D721Med (cell line): ENCODE data around the gene NMRK1.

Experiments
- DNase-seq: peaks from one replicate; pipeline ENCODE4 v3.0.0; 2011; ENCODE audit warnings: low spot score; ENCODE audit not compliant: insufficient read length
- FAIRE-seq: peaks from 2 replicates; lab custom pipeline; 2011; peaks lifted over from hg19 to GRCh38; lab: Jason Lieb, UNC
- TF ChIP-seq, protein P1 (sequence below): IDR thresholded peaks from 2 replicates; pipeline ENCODE4 v1.5.1; 2012; ENCODE audit warnings: mild to moderate bottlenecking, control low read depth; ENCODE audit not compliant: insufficient read depth; ENCODE audit errors: missing control alignments

NMRK1 gene

GRCh38 chr9:75102177-75102790, 14.3 kb upstream of the NMRK1 start:
- DNase-seq: no peak
- no peak for FAIRE-seq
- TF ChIP-seq, protein P1, sequence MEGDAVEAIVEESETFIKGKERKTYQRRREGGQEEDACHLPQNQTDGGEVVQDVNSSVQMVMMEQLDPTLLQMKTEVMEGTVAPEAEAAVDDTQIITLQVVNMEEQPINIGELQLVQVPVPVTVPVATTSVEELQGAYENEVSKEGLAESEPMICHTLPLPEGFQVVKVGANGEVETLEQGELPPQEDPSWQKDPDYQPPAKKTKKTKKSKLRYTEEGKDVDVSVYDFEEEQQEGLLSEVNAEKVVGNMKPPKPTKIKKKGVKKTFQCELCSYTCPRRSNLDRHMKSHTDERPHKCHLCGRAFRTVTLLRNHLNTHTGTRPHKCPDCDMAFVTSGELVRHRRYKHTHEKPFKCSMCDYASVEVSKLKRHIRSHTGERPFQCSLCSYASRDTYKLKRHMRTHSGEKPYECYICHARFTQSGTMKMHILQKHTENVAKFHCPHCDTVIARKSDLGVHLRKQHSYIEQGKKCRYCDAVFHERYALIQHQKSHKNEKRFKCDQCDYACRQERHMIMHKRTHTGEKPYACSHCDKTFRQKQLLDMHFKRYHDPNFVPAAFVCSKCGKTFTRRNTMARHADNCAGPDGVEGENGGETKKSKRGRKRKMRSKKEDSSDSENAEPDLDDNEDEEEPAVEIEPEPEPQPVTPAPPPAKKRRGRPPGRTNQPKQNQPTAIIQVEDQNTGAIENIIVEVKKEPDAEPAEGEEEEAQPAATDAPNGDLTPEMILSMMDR: no peak

DNA sequence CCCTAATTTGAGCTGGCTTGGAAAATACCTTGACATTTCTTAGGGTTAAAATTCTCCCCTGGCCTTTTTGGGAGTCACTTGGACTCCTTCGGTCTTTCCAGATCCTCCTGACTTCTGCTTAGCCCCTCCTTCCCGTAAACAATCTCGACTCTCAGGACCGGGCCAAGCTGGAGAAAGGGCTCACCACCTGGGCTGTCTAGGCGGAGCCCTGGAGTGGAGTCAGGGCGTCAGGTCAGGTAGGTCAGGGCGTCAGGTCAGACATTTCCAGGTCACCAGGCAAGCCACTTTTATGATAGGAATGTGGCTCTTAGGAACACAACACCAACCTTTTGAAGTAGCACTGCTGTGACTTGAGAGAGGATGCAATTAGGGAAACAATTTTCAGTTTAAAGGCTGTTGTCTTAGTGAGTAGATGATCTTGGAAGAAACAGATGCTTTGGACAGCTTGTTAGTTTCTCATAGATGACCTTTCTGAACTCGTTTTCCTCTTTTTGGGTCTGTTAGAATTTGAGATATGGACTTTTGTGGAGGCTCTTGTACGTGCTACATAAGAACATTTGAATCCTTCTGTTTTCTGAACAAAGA, 13.1 kb upstream of the NMRK1 start:
- DNase-seq: no peak
- TF ChIP-seq, protein P1: no peak
- no peak for FAIRE-seq

DNA sequence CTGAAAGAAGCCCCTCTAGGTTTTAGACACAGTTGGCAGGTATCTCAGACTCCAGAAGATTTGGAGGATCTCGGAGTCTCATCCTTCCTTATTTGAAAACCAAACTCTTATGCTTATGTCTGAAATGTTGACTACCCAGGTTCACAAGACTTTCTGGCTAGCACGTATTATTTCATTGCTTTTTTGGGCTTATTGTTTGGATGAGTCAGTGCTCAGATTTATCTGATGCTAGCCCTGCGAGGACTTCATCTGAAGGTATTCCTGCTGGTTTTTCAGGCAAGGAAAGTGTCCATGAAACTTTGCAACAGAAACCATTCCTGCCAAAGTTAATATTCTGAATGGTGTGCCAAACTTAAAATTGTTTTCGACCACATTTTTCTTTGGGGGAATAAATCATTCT, 8.8 kb upstream of the NMRK1 start:
- FAIRE-seq (no peak), DNase-seq (no peak)
- TF ChIP-seq, protein P1: no peak

- TF ChIP-seq, protein P1: no peak
- DNase-seq (no peak), FAIRE-seq (no peak)
Observed at GRCh38 chr9:75092766-75093165, 4.8 kb upstream of the NMRK1 start.

DNA sequence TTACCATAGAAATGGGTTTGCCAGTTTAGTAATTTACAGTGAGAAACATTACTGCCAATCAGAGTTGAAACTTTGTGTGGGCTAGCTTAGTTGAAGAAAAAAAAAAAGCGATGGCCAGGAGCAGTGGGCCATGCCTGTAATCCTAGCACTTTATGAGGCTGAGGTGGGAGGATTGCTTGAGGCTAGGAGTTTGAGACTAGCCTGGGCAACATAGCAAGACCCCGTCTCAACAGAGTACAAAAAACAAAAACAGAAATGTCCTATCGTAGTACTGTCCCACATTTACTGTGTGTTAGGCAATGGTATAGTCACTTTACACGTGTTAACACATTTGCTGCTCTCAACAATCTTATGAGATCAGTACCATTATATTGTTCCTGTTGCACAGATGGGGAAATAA, 2.6 kb upstream of the NMRK1 start:
- TF ChIP-seq, protein P1: no peak
- DNase-seq (no peak), FAIRE-seq (no peak)

DNA sequence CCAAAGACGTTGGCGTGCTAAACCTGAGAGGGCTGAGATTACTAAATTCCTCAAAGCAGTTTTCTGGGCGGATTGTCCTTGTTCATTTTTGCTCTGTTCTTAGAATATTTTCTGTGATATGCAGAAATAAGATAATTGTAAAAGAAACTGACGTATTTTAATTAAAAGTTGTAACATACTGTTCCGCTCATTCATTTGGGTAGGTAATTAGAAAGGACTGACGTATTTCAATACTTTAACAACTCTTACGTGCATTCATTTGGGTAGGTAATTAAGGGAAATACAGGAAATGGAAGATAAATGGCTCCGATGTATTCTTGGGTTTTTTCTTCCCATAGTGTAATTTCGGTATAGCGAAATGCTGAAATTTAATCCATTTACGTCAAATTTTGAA, 1.4 kb upstream of the NMRK1 start:
- no peak for FAIRE-seq
- TF ChIP-seq, protein P1: no peak
- DNase-seq: no peak

- TF ChIP-seq, protein P1: no peak
- FAIRE-seq (no peak), DNase-seq (no peak)
Observed at GRCh38 chr9:75088646-75089372, 854 bp upstream of the NMRK1 start.
